Stimulated activated CD8-positive, alpha-beta memory T cell treated with anti-CD3 and anti-CD28 coated beads, Interleukin-12 subunit alpha, Interleukin-12 subunit beta, amount 100 ng/mL, for 1 hour (primary cell): Measurements from ENCODE around the gene ZIC2.

Experiments
- DNase-seq: peaks from one replicate; pipeline ENCODE4 v3.0.0-alpha.2; 2020; ENCODE audit warnings: low read depth

The ZIC2 gene

DNA sequence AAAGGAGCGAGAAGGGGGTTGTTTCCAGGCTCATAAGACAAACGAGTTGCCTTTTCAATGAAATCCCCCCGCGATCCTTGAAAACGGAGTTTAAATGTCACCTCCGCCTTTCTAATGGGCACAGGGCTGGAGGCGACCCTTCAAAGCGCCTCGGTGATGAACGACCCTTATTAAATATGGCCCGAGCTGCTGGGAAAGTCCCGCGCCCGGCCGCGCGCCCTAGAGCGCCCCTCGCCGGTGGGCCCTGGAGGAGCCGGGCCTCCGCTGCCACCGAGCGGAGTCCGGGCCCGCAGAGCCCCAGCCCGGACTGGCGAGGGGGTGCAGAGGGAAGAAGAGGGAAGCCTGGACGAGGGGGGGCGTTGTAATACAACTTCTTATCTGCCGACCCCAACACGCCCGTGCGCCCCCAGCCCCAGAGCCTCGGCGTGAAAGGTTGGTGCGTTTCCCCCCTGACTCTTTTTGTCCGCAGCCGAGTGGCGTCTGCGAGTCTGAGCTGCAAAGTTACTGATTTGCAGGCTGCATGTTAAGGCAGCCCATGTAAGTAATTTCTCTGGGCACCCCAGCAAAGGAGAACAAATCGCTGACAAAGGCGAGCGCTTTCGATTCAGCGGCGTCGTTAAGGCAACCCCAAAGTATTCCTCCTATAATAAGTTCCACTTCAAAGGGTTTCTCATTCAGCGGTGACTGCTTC lies 21.9 kb upstream of the ZIC2 start:
- no peak for DNase-seq

DNA sequence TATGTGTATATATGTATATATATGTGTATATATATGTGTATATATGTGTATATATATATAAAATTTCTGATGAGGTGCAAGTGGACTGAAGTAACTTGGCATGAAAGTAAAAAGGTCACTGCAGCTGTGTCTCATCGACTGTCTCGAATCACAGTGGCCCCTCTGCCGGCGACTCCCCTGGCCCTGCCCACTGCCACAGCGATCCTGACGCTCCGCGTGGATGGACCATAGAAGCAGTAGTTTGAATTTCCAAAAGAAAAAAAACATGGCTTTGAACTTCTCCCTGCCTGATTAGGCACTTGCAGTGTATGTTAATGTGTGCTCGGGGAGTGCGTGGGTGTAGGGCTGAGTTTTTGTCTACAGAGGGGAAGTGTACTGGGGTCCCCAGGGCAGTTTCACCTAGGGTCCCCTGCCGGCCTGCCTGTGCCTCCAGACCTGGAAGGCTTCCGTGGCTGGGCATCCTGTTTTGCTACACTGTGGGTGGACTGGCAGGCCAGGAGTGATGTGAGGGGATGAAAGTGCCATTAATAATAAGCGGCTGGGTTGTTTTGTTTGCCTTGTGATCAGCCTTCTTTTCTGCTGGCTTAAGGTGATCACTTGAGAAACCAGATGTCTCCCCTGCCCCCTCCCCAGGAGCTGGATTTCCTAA lies 20.8 kb upstream of the ZIC2 start:
- DNase-seq, result no peak

DNA sequence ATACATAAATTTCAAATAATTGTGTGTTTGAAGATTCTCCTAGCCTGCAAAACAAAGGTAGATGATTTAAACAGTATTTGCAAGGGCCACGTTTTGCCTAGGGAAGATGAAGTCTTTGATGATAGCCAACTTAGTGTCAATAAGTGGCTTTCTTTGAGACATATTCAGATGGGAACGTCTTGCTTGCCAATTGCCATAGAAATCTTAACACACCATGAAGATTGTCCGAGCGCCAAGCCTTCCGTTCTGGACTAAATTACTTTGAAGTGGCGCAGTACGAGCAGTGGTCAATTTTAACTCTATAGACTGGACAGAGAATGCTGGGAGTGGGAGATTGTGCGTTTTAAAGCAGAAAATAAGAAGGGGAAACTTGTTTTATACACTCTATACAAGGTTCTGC lies 19.9 kb upstream of the ZIC2 start:
- DNase-seq, result no peak

DNA sequence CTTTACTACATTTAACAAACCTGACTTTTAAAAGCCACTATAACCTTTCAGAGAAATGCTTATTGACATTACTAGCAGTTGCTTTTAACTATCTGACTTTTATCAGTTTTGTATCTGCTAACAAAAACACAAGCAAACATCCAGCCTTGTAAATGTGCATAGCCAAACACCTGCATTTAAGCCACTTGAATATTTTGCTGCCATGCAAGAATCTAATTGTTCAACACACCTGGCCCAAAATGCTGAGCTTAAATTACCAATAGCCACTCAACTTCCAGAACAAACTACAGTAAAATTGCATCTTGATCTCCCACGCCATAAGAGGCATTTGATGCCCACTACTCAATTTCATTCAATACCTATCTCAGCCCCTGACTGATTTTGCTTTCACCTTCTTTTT lies 19.3 kb upstream of the ZIC2 start:
- no peak for DNase-seq

DNA sequence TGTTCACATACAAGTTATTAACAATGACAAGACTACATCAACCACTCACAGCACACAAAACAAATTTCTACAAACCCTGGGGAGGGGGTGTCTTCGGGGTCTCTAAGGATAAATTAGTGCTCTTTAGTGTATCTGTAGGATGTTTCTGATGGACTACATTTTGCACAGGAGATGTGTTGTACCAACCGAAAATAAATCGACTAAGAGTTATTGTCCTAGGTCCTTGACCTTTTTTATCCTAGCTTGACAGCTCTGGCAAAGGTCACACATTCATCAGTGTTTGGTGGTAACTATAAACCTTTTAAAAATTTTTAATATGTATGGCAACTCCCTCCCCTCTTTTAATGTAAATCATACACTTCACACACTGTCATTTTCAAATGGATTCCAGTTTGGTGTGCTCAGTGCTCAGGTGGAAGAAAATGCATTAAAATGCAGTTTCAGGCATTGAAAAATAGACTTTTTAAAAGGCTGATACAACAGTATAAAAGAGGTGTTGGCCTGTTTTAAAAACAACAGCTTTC lies 17.7 kb upstream of the ZIC2 start:
- DNase-seq, result no peak

DNA sequence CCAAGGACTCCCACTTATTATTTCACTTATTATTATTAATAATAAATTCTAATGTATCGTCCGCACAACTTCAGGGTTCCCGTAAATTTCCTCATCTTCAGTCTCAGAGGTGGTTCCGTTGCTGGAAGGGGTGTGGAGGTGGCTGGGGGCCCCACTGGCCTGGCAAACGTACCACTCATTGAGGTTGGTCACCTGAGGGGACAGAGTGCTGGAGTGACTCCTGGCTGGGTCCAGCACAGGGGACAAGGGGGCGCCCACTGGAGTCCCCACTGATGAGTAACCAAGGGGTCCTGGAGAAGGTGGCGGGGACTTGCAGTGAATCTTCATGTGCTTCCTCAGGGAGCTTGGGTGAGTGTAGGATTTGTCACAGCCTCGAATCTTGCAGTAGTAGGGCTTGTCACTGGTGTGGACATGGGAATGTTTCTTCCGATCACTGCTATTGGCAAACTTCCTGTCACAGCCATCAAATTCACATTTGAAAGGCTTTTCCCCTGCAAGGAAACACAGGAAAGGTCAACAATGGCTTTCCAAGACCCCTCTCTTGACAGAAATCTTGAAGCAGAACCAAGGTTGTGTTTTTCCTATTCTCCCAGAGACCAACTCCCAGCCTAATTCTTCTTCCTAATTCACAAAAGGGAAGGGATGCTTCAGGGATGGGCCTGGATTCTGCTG lies 16.1 kb upstream of the ZIC2 start:
- no peak for DNase-seq

DNA sequence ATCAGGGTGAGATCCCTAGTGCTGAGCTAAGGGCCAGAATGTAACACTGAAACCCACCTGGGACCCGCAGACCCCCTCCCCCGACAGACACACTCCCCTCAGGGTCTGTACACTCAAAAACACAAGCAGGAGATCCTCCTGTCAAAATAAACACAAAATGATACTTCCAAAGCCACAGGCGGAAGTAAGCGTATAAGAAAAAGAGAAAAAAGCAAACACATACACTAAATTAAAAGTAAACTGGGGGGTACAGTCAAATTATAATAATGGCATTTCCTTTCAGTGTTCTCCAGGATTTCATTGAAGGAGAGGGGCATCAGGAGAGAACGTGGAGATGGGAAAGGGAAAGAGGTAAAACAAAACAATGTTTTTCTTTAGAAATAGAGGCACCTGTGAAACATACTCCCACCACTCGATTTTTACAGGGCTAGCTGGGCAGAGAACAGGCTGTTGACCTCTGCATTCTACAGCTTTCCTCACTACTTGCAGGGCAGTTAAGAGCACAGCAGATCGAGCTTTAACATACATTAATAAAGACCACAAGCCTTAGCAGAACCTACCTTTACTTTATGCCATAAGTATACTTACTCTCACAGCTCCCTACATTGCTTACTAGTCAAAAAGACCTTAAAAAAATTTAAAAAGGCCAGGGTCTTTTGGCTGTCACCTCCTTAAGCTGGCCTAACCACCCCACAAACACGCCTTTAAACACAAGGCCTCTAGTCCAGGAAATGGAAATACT lies 15.3 kb upstream of the ZIC2 start:
- DNase-seq, result no peak

DNA sequence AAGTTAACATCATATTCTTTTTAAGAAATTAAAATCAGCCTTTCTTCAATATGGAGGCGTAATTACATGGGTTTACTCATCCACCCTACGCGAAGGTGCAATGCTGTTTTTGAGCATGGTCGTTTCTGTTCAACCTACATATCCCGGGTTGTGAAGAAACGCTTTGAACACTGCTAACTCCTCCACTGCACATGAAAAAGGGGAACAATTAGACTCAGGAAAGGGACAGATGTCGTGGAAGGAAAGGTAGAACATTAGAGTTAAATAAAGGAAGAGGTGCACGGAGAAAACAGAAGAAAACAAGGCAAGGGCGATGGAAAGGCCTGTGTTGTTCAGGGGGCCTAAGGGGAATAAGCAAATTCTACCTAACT lies 14.1 kb upstream of the ZIC2 start:
- no peak for DNase-seq

DNA sequence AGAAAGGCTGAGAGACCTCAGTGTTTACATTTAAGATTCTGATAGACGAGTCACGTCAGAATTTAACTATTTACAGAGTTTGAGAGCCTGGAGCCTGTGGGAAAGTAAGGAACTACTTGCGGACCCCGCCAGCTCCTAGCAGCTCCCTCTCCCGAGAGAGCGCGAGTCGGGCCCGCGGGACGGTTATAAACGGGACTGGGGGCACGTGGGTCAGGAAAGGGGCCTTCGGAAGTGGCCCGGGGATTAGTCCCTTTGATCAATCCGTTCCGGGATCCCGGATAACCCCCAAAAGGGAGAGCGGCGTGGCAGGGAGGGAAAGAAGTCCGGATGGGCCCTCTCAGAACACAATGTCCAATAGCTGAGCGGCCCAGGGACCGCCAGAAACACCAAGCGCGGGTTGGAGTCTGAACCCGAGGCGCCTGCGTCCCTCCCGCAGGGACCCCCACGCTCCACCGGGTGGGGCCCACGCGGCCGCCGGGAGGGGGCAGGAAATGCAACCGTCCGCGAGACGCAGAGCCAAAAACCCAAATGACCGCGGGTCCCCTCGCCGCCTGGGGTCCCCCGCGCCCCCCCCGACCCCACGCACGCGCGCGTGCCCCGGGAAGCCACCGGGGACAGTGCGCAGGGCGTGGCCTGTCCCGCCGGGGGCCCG lies 13.6 kb upstream of the ZIC2 start:
- DNase-seq, result no peak

DNA sequence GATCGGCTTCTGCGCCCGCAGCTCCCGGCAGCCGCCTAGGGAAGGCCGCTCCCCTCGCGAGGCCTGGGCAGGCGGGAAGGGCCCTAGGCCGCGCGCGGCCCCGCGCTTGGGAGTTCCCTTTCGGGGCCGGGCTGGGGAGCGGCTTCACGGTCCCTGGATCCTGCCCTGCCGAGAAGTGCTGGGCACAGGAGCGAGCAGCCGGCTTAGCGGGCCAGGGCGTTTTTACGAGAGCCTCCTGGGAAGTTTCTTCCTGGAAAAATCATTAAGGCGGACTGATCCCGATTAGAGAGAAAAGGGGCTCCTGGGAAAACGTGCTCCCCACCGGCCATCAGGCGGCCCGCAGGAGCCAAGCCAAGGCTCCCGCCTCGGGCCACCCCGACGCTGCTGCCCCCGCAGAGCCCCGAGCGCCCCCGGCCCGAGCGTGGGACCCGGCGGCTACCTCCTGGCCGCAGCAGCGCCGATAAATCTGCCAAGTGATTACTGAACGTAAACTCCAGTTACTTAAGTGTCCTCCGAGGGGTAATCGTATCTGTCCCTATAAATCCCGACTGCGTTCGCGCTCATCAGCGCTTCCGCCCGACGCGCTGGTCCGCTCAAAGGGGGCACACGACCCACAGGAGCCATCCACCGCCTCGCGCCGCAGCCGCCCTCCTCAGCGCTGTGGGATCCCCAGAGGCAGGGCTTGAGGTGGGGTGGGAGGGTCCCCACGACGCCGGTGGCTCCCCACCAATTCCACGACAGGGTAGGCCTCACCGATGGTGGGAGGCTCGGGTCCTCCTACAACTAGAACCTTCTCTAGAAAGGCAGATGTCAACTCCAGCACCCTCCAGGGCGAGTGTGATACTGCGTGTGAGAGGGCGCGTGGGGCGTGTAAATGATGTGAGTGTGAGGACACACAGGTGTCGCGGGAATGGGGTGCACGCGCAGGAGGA lies 12.8 kb upstream of the ZIC2 start:
- DNase-seq, result no peak

DNA sequence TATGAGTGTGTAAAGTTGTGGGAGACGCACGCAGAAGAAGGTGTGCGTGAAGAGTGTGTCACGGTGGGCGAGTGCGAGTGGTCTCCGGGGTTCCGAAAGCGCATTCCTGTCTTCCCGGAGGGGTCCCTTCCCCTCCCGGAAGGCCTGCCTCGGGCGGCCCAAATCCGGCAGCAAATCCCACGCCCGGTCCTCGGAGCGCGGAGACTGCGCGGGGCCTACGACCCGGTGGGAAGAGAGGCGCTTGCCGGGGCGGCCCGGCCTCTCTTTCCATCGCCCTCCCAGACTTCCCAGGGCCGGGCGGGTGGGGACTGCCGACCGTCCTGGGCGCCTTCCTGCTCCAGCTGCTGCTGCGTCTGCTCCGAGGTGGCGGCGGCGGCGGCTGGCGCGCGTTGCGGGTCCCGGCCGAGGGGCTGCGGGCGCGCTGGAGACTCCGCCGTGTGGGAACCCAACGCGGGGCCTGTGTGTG lies 12.1 kb upstream of the ZIC2 start:
- no peak for DNase-seq

DNA sequence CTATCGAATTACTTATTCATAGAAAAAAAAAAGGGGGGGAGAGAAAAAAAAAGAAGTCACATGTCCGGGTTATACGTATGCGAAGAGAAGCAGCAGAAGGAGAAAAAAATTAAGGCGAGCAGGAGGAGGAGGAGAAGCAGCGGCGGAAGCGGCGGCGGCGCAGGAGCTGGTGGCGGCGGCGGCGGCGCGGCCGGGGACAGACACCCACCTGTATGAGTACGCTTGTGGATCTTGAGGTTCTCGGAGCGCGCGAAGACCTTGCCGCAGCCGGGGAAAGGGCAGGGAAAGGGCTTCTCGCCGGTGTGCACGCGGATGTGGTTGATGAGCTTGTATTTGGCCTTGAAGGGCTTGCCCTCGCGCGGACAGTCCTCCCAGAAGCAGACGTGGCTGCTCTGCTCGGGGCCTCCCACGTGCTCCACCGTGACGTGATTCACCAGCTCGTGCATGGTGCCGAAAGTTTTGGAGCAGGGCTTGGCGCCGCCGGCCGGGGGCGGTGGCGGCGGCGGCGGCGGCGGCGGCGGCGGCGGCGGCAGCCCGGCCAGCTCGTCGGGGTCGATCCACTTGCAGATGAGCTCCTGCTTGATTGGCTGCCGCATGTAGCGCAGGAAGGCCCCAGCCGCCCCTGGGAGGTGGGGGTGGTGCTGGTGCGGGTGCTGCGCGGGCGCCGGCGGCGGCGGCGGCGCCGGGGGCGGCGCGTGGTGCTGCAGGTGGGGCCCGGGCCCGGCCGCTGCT lies 11.5 kb upstream of the ZIC2 start:
- DNase-seq, result no peak

DNA sequence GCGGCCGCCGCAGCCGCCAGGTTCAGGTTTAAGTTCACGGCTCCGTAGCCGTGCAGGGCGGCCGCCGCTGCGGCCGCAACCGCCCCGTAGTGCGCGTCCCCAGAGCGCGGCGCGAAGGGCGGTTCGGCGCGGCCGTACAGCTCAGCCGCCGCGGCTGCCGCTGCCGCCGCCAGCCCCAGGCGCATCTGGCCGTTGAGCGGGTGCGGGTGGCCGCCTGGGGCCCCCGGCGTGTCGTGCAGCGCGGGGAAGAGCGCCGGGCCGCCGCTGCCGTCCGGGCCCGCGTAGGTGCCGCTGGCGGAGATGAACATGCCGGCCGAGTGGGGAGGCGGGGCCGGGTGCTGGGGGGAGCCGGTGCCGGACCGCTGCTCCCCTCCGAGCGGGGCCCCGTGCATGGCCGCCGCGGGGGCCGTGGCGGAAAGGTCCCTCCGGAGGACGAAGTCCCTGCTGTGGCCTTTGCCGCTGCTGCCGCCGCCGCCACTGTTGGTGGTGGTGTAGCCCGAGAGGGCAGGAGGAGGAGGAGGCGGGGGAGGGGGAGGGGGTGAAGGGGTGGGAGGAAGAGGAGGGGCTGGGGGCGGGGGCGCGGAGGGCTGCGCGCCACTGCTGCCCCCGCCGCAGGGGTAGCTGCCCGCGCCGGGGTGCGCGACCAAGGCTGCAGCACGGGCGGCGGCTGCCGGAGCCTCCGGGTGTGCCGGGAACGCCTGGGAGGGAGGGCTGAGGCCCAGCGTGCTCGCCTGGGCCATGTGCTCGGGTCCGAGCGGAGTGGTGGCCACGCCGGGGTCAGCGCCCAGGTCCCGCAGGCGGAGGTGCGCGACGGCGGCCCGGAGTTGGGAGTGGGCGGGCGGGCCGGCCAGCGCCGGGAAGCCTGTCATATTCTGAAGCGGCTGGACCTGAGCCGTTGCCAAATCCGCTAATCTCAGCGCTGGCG lies 10.7 kb upstream of the ZIC2 start:
- no peak for DNase-seq

DNA sequence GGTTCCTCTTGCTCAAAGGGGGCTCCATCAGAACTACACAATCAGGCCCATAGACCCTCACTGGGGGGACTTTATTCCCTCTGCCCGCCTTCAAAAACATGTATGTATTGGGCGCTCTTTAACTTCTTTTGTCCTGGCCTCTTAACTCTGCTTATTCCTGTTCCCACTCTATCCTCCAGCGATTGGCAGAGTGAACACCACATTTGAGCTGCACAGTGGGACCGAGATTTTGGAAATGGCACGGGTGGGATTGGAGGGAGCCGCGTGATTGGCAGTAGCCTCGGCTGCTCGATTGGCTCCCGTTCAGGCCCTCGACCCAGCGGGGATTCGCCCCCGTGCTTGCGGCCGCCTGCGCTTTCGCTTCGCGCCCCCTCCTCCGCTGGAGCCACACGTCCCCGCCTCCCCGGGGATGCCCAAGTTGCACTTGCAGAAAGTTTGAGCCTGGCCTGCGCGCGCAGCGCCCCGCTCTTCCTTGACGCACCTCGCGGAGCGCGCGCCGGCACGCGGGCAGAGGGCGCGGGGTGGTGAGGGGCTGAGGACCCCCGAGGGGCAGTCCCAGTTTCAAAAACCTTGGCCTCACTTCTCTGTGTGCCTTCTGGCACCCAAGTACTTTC lies 9.9 kb upstream of the ZIC2 start, which contains the start of gene ZIC5:
TSS of gene ZIC5 (minus strand) at position 192 of the 614 bp plus-strand sequence. CDS start at position 28, 164 bp downstream.
- no peak for DNase-seq

DNA sequence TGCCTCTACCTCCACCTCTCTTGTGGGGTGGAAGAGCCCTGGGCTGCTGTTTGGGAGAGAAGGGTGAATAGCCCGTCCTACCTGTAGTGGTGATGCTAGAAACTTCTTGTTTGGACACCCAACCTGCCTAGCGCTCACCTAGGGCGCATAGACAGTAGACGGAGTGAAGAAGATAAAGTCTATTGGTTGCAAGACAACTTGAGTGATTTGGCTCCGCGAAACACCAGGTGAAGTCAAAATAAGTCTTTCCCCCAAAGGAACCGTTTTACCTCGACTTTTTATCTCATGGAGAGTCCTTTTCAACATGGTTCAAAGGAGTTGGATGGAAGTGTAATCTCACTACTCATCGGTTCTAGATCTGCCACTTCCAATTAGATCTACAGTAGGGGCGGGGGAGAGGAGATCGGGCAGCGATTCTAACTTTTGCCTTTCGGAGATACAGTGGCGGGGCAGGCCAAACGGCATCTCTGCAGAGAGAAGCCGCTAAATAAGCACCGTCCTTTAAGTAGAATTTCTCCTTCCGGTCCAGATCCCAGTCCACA lies 9.3 kb upstream of the ZIC2 start:
- no peak for DNase-seq

DNA sequence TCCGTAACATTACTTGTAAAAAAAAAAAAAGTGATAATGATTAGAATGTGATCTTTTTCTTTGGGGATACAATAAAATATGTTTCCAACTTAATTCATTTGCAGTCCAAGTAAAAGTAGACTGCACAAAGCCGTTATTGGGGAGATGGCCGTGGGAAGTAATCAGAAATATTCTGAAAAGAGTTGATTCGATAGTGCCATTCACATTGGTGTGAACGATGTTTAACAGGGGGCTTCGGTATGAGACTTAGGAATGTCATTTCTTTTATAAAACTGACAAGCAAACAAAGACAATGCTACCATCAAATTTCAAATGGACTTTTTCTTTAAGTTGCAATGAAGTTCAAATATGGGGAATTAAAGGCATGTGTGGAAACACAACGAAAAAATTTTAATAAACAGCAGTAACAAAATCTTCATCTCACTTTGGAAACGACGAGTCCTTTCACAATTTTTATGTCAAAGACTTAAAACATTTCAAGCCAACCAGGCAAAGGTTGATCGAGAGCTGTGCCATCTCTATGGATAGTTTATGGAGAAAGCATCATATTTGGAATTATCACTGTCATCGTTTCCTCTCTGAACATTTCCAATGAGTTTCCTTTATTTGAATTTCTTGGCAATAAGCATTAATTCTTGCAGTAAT lies 8.3 kb upstream of the ZIC2 start:
- DNase-seq, result no peak

DNA sequence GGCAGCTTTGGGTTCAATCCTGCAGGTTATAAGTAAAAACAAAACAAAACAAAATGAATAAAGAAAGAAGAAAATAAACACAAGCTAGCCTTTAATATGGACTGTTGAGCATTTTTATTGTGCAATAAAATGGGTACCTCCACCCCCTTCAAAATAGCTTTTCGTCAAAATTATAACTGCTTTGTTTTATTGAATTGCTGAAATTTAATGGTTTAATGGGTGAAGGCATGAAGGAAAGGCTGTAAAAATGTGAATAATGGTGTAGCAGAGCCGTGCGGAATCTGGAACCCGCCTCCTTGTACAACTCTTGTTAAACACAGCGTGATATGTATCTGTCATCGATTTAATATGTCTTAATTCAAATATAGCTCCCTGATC lies 7.8 kb upstream of the ZIC2 start:
- no peak for DNase-seq
